ENCODE measurements around the gene ITSN1.

ITSN1 gene

GRCh38 chr21:33870768-33871167 is 228.5 kb downstream of the ITSN1 start:
- Histone ChIP-seq H3K4me1 (ENCODE audit: insufficient read depth, low read length) (no peaks in the 10 kb centered on the region), H3K9me3 (ENCODE audit: control insufficient read depth, insufficient read depth, low read length) (no peaks in the 10 kb centered on the region)

GRCh38 chr21:33871171-33871570 is 228.9 kb downstream of the ITSN1 start:
- H3K9me3 ChIP-seq (ENCODE audit: control insufficient read depth, insufficient read depth, low read length) = no peaks in the 10 kb centered on the region

More at GRCh38 chr21:33870768-33871167, 228.5 kb downstream of the ITSN1 start:
- Histone ChIP-seq H3K36me3 (ENCODE audit: insufficient read depth, low read length) (no peaks in the 10 kb centered on the region), H3K9ac (ENCODE audit: low read depth, low read length) (no peak overlapping the region)

GRCh38 chr21:33872881-33873515 is 230.7 kb downstream of the ITSN1 start:
- Histone ChIP-seq H3K4me1 (ENCODE audit: insufficient read depth, low read length) (no peaks in the 10 kb centered on the region), H3K9ac (ENCODE audit: low read depth, low read length) (no peak overlapping the region), H3K9me3 (ENCODE audit: control insufficient read depth, insufficient read depth, low read length) (no peaks in the 10 kb centered on the region), H3K36me3 (ENCODE audit: insufficient read depth, low read length) (no peaks in the 10 kb centered on the region)

More at GRCh38 chr21:33871171-33871570, 228.9 kb downstream of the ITSN1 start:
- Histone ChIP-seq H3K9ac (ENCODE audit: low read depth, low read length) (no peak overlapping the region), H3K36me3 (ENCODE audit: insufficient read depth, low read length) (no peaks in the 10 kb centered on the region), H3K4me1 (ENCODE audit: insufficient read depth, low read length) (no peaks in the 10 kb centered on the region)

- Histone ChIP-seq H3K9me3 (ENCODE audit: control insufficient read depth, insufficient read depth, low read length) (no peaks in the 10 kb centered on the region), H3K9ac (ENCODE audit: low read depth, low read length) (no peak overlapping the region), H3K4me1 (ENCODE audit: insufficient read depth, low read length) (no peaks in the 10 kb centered on the region), H3K36me3 (ENCODE audit: insufficient read depth, low read length) (no peaks in the 10 kb centered on the region)
Observed at GRCh38 chr21:33874161-33874560, 231.9 kb downstream of the ITSN1 start.

- H3K9me3 ChIP-seq (ENCODE audit: control insufficient read depth, insufficient read depth, low read length) = no peaks in the 10 kb centered on the region
- no peak overlapping the region for H3K9ac ChIP-seq (ENCODE audit: low read depth, low read length)
- H3K4me1 ChIP-seq (ENCODE audit: insufficient read depth, low read length) = no peaks in the 10 kb centered on the region
- no peaks in the 10 kb centered on the region for H3K36me3 ChIP-seq (ENCODE audit: insufficient read depth, low read length)
Observed at GRCh38 chr21:33875026-33875695, 232.9 kb downstream of the ITSN1 start.

- Histone ChIP-seq H3K4me1 (ENCODE audit: insufficient read depth, low read length) (no peaks in the 10 kb centered on the region), H3K9me3 (ENCODE audit: control insufficient read depth, insufficient read depth, low read length) (no peaks in the 10 kb centered on the region), H3K36me3 (ENCODE audit: insufficient read depth, low read length) (no peaks in the 10 kb centered on the region), H3K9ac (ENCODE audit: low read depth, low read length) (no peak overlapping the region)
Observed at GRCh38 chr21:33878824-33879223, 236.5 kb downstream of the ITSN1 start.

GRCh38 chr21:33880626-33881025 is 238.3 kb downstream of the ITSN1 start:
- H3K4me1 ChIP-seq (ENCODE audit: insufficient read depth, low read length) = no peaks in the 10 kb centered on the region
- no peak overlapping the region for H3K9ac ChIP-seq (ENCODE audit: low read depth, low read length)
- H3K9me3 ChIP-seq (ENCODE audit: control insufficient read depth, insufficient read depth, low read length) = no peaks in the 10 kb centered on the region
- no peaks in the 10 kb centered on the region for H3K36me3 ChIP-seq (ENCODE audit: insufficient read depth, low read length)

- Histone ChIP-seq H3K36me3 (ENCODE audit: insufficient read depth, low read length) (no peaks in the 10 kb centered on the region), H3K4me1 (ENCODE audit: insufficient read depth, low read length) (no peaks in the 10 kb centered on the region), H3K9me3 (ENCODE audit: control insufficient read depth, insufficient read depth, low read length) (no peaks in the 10 kb centered on the region), H3K9ac (ENCODE audit: low read depth, low read length) (no peak overlapping the region)
Observed at GRCh38 chr21:33881689-33882440, 239.6 kb downstream of the ITSN1 start.

GRCh38 chr21:33883118-33883517 is 240.8 kb downstream of the ITSN1 start:
- Histone ChIP-seq H3K9me3 (ENCODE audit: control insufficient read depth, insufficient read depth, low read length) (no peaks in the 10 kb centered on the region), H3K36me3 (ENCODE audit: insufficient read depth, low read length) (no peaks in the 10 kb centered on the region)

GRCh38 chr21:33884376-33885171 is 242.3 kb downstream of the ITSN1 start:
- Histone ChIP-seq H3K9me3 (ENCODE audit: control insufficient read depth, insufficient read depth, low read length) (no peaks in the 10 kb centered on the region), H3K36me3 (ENCODE audit: insufficient read depth, low read length) (no peaks in the 10 kb centered on the region), H3K4me1 (ENCODE audit: insufficient read depth, low read length) (no peaks in the 10 kb centered on the region), H3K9ac (ENCODE audit: low read depth, low read length) (no peak overlapping the region)

More at GRCh38 chr21:33883118-33883517, 240.8 kb downstream of the ITSN1 start:
- no peak overlapping the region for H3K9ac ChIP-seq (ENCODE audit: low read depth, low read length)
- H3K4me1 ChIP-seq (ENCODE audit: insufficient read depth, low read length) = no peaks in the 10 kb centered on the region

- Histone ChIP-seq H3K9ac (ENCODE audit: low read depth, low read length) (no peak overlapping the region), H3K36me3 (ENCODE audit: insufficient read depth, low read length) (no peaks in the 10 kb centered on the region), H3K4me1 (ENCODE audit: insufficient read depth, low read length) (no peaks in the 10 kb centered on the region), H3K9me3 (ENCODE audit: control insufficient read depth, insufficient read depth, low read length) (no peaks in the 10 kb centered on the region)
Observed at GRCh38 chr21:33885172-33885514, 242.8 kb downstream of the ITSN1 start.

GRCh38 chr21:33886321-33886720 is 244.0 kb downstream of the ITSN1 start:
- Histone ChIP-seq H3K36me3 (ENCODE audit: insufficient read depth, low read length) (no peaks in the 10 kb centered on the region), H3K4me1 (ENCODE audit: insufficient read depth, low read length) (no peaks in the 10 kb centered on the region), H3K9me3 (ENCODE audit: control insufficient read depth, insufficient read depth, low read length) (no peaks in the 10 kb centered on the region), H3K9ac (ENCODE audit: low read depth, low read length) (no peak overlapping the region)

GRCh38 chr21:33890187-33890586 is 247.9 kb downstream of the ITSN1 start:
- no peak overlapping the region for H3K9ac ChIP-seq (ENCODE audit: low read depth, low read length)

GRCh38 chr21:33892853-33893252 is 250.6 kb downstream of the ITSN1 start:
- Histone ChIP-seq H3K36me3 (ENCODE audit: insufficient read depth, low read length) (no peaks in the 10 kb centered on the region), H3K4me1 (ENCODE audit: insufficient read depth, low read length) (peaks cover 10% of the 10 kb centered on the region), H3K9ac (ENCODE audit: low read depth, low read length) (no peak overlapping the region), H3K9me3 (ENCODE audit: control insufficient read depth, insufficient read depth, low read length) (no peaks in the 10 kb centered on the region)

More at GRCh38 chr21:33890187-33890586, 247.9 kb downstream of the ITSN1 start:
- H3K36me3 ChIP-seq (ENCODE audit: insufficient read depth, low read length) = no peaks in the 10 kb centered on the region
- H3K9me3 ChIP-seq (ENCODE audit: control insufficient read depth, insufficient read depth, low read length) = no peaks in the 10 kb centered on the region
- H3K4me1 ChIP-seq (ENCODE audit: insufficient read depth, low read length) = peaks cover 7% of the 10 kb centered on the region
